HG03175 (cell line): ENCODE data around the gene COMMD1.

Source experiments
- ATAC-seq: cut with Tn5 transposase; IDR thresholded peaks from one replicate; pipeline ENCODE4 v1.9.1; 2021; ENCODE audit warnings: mild to moderate bottlenecking, moderate library complexity; ENCODE audit not compliant: unreplicated experiment

Gene COMMD1

DNA sequence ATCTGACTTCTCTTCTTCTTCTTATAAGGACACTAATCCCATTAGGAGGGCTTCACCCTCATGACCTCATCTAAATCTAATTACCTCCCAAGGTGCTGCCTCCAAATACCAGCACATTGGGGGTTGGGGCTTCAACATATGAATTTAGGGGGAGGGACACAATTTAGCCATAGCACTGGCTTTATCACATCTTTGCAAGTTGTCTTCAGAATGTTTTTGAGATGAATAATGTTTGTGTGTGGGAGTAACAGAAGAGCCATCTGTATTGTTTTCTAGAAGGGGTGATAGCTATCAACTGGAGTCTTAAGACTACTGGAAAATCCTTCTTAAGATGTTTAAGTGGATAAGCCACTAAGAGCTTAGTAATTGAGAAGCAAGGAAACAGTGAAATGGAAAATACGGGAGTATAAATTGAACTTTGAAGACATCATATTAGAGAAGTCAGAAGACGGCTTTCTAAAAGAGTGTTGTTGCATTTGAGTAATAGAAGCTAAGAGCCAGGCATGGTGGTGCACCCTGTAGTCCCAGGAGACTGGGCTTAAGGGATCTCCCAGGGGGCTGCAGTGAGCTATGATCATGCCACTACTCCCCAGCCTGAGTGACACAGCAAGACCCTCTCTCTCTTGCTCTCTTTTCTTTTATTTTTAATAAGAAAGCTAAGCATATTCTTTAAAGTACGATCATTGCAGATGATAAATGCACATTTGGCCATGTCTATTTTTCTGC lies 257.8 kb downstream of the COMMD1 start:
- no peak for ATAC-seq

DNA sequence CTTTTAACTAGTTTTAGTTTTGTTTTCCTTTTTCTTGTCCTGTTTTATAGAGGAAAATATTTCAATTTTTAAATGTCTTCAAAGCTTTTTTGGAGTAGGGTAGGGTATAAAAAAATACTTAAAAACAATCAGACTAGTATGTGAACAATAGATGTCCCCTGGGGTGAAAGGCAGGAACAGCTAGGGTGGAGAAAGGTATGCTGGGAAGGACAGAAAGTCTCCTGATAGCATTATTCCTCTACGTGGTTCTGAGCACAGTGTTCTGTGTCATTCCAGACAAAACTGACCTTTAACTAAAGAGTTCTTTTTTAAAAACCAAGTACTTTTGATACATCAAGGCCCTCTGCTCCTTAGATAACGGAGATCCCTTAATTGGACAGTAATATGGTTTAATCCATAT lies 258.4 kb downstream of the COMMD1 start:
- no peak for ATAC-seq

DNA sequence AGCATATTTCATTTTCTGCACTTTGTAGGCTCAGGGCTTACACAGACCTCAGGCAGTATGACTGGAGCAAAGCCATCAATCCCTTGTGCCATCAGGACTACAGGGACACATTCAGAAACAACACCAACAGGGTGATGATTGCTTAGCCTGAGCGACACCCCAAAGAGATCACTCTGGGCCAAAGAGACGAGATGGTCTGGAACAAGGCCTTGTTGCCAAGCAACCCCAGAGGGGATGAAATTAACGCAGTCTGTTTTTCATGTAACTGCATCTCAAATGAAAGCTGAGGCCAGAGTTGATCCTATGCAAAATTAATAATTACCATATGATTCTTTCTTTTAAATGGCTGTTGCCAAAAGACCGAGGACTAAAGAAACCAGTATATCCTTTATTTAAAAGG lies 270.3 kb downstream of the COMMD1 start:
- no peak for ATAC-seq

DNA sequence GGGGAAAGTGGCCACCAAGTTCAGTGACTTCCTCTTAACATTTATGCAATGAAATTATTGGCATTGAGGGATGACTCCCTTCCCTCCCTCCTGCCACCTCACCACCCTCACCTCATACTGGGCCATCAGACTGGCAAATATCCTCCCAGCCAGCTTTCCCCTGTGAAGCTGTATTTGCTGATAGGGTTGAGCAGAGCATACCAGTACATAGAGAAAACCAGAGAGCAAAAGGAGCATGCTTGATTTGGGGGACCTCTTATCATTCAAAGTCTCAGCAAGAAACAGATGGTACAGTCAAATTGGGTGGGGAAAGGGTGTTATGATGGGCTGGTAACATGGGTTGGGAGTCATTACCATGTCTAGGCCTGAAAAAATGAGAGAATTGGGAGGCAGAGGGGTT lies 271.3 kb downstream of the COMMD1 start:
- ATAC-seq: no peak

DNA sequence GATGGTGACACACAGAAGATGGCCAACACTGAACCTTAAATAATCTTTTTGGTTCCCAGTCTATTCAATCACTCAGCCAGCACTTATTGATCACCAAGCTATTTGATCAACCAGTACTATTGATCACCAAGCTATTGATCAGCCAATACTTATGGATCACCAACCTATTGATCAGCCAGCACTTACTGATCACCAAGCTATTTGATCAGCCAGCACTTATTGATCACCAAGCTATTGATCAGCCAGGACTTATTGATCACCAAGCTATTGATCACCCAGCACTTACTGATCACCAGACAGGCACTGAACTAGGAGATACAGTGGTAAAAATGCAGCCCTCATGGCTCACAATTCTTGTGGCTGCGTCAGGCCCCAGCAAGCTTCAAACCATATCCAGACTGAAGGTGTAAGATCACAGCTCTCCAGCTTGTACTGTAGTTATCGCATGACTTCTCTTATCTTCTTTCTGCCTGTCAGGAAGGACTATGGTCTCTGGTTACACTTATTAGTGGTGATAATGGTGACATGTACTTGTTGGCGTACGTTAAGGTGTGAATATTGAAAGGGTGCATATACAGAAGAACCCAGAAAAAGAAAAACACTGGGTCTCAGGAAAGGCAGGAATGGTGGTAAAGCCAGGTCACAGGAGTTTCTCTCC lies 272.0 kb downstream of the COMMD1 start:
- ATAC-seq: no peak

DNA sequence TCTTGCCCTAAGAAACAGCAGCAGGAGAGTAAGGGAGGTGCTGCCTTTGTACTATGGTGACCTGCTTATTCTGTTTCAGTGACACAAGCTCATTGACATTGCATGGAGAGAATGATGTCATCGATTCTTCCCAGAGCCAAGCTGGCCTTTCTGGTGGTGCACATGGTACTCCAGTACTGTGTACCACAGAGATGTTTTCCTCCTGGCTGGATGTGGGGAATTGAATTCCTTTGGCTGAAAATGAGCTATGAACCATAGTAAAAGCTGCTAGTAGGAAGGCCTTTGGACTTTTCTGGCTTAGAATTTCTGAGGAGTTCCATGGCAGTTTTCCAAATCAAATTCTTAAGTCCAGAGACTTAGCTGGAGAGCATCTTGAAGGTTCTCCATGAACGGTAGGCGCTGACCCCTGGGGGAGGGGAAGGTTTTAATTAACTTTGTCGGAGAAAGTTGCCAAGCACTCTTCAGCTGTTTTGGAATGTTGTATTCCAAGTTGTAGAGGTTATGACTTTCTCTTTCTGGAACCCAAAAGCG lies 273.3 kb downstream of the COMMD1 start:
- no peak for ATAC-seq

DNA sequence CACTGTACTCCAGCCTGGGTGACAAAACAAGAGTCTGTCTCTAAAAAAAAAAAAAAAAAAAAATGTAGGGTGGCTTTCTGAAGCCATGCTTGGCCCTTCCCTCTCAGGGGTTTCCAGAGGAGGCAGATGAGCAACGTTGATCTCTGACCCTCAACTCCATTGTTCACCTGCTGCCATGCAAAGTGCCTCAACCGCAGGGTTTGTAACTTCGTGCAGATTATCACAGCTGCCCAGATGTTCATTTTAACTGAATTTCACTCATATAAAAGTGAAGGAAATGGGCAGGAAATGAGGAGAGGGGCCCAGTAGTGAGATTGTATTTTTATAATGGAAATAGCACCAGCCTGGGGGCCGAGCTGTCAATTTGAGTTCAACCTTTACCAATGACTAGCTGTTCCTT lies 275.5 kb downstream of the COMMD1 start:
- ATAC-seq: no peak

DNA sequence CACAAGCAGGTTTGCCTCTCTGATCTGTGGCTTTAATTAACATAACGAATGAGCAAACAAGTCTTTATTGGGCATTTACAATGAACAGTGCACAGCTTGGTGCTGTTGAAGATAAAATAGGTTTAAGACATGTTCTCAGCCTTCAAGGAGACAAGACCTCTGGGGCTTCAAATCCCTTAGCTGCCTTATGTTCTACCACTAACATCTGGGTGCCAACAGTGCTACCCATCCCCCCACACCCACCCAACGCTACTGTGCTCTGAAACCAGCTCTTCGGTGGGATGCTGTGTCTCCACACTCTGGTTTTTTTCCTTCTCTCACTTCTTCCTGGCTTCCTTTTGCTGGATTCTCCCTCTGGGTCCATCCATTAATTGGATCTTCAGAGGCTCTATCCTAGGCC lies 276.4 kb downstream of the COMMD1 start:
- ATAC-seq: no peak

DNA sequence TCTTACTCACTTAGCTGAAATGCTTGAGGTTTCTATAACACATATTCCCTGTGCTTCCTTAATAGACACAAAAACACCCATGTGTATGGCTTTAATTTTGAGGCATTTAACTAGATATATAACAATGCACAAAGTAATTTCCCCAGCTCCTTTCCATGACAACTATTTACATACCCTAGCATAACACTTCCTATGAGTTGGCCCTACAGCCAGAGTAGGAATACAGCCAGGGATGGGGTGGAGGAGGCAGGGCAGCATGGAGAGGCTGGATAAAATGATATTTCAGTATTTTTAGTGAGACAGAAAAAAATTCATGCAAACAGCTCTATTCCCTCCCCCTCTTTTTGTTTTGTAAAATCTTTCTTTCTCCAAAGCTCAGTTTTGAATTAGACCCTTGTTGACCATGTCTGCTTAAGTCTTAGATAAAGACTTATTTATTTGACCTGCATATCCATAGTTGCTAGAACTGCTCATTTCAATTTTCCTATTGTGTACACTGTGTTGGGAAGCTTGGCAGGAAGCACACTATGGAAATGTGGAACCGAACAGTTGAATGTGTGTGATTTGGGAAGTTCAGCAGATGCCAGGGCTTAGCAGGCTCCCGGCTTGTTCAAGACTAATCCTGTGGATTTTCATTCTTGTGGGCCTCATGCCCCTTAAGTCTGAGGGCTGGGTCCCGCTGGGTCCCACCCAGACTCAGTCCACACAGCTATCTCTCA lies 279.2 kb downstream of the COMMD1 start:
- no peak for ATAC-seq
